Measurements from ENCODE around the gene FGD6.

Gene FGD6

DNA sequence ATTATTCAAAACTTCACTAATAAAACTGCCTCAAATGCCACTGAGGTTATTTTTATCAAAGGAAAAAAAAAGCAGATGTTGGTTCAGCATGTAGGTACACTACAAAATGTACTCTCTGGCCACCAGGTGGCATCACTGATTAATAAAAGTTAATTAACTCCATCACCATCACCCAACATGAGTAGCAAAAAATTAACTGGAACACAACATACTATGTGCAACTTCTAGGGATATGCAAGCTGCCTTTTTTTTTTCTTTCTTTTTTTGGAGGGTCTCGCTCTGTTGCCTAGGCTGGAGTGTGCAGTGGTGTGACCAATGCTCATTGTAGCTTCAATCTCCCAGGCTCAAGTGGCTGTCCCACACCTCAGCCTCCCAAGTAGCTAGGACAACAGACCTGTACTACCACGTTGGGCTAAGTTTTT lies 100.1 kb downstream of the FGD6 start:
- peak; percentile 60 for DNase-seq (ENCODE audit: low read depth)
- no peak overlapping the region for H3K4me3 ChIP-seq (ENCODE audit: low read depth, low read length)
- in situ Hi-C loops (cut with HindIII; ENCODE audit: low sequenced_read_pairs): loop anchor here (5.0 to 25.0 kb wide), 2 partner anchors 215 to 420 kb away; no protein-coding TSS in a partner anchor
- TF ChIP-seq, protein P1, sequence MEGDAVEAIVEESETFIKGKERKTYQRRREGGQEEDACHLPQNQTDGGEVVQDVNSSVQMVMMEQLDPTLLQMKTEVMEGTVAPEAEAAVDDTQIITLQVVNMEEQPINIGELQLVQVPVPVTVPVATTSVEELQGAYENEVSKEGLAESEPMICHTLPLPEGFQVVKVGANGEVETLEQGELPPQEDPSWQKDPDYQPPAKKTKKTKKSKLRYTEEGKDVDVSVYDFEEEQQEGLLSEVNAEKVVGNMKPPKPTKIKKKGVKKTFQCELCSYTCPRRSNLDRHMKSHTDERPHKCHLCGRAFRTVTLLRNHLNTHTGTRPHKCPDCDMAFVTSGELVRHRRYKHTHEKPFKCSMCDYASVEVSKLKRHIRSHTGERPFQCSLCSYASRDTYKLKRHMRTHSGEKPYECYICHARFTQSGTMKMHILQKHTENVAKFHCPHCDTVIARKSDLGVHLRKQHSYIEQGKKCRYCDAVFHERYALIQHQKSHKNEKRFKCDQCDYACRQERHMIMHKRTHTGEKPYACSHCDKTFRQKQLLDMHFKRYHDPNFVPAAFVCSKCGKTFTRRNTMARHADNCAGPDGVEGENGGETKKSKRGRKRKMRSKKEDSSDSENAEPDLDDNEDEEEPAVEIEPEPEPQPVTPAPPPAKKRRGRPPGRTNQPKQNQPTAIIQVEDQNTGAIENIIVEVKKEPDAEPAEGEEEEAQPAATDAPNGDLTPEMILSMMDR (IDR thresholded peaks at IDR 0.05; ENCODE audit: low read depth, low read length, missing control alignments): peak; percentile 42

DNA sequence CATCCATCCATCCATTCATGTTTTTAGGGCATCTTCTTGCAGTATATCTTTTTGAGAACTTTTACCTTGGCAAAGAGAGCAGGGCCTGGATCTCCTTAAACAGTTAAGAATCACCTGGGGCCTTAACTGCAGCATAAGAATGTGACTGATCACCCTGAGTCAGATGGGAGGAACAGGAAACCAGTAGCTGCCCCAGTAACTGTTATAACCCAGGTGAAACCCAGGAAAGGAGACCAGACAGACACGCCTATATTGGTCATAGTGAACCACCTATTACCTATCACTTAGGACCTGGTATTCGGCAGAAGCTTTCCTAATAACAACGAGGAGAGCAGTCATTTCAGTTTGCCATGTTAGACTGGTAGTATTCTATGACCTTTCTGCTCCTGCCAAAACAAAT lies 100.5 kb downstream of the FGD6 start:
- DNase-seq (ENCODE audit: low read depth): no peak
- in situ Hi-C loops (cut with HindIII; ENCODE audit: low sequenced_read_pairs): loop anchor here (5.0 to 25.0 kb wide), 2 partner anchors 216 to 421 kb away; no protein-coding TSS in a partner anchor
- no peak overlapping the region for H3K4me3 ChIP-seq (ENCODE audit: low read depth, low read length)
- TF ChIP-seq, protein P1 (IDR thresholded peaks at IDR 0.05; ENCODE audit: low read depth, low read length, missing control alignments): no peak

DNA sequence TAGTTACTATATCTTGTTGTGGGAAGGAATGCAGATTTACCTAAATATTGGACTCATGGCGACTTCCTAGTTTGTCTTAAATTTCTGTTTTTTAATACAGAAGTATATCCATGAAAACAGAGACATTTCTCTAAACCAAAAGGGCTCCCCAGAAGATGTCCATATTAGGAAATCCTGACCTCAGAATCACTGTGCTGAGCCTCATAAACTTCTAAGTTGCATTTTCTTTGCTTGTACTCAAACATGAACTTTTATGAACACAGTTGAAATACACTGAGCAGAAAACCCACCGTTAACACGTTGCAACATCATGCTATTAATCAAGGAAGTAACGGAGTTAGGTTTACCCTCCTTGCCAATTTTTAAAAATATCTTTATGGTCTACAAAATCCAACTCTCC lies 100.9 kb downstream of the FGD6 start:
- in situ Hi-C loops (cut with HindIII; ENCODE audit: low sequenced_read_pairs): loop anchor here (5.0 to 25.0 kb wide), 2 partner anchors 216 to 421 kb away; no protein-coding TSS in a partner anchor
- no peak for DNase-seq (ENCODE audit: low read depth)
- no peak overlapping the region for H3K4me3 ChIP-seq (ENCODE audit: low read depth, low read length)
- TF ChIP-seq, protein P1 (IDR thresholded peaks at IDR 0.05; ENCODE audit: low read depth, low read length, missing control alignments): no peak

DNA sequence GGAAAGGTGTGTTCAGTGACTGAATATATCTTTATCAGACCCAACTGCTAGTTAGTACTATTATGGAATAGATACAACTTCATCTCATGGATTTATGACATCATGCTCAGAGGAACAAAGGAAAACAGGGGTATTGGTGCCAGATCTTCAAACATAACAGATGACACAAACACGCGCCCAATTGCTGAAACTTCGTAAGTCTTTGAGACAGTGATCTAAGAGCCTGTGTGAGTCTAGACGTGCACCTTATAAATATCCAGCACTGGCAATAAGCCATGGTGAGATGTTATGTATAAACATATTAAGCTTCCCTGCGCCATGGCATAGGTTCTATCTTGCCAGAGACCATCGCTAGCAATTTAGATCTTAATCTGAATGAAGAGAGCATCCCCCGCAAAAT lies 101.6 kb downstream of the FGD6 start:
- TF ChIP-seq, protein P1 (IDR thresholded peaks at IDR 0.05; ENCODE audit: low read depth, low read length, missing control alignments): no peak
- in situ Hi-C loops (cut with HindIII; ENCODE audit: low sequenced_read_pairs): loop anchor here (5.0 to 25.0 kb wide), 2 partner anchors 217 to 422 kb away; no protein-coding TSS in a partner anchor
- no peak for DNase-seq (ENCODE audit: low read depth)
- H3K4me3 ChIP-seq (ENCODE audit: low read depth, low read length): no peak overlapping the region

DNA sequence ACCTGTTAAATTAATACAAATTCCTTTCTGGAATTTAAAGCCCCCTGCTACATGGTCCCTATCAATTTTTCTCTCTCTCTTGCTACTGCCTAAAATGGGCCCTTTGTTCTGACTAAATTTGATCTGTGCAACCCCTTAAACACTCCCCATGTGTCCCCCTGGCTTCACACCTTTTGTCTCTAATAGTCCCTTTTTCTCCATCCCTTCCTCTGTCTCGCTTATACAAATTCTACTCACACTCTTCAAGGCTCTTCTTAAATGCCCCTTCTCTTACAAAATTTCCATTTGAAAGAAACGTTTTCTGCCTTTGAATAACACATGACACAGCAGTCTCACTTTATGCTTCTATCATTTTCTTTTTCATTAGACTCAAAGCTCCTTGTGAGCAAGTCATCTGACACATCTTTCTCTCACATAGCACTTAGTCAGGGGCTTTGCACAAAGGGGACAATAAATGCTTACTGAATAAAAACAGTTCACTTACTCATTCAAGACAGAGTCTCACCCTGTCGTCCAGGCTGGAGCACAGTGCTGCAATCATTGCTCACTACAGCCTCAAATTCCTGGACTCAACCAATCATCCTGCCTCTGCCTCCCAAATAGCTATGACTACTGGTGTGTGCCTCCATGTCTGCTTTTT lies 102.4 kb downstream of the FGD6 start:
- in situ Hi-C loops (cut with HindIII; ENCODE audit: low sequenced_read_pairs): loop anchor here (5.0 to 25.0 kb wide), 2 partner anchors 217 to 422 kb away; no protein-coding TSS in a partner anchor
- TF ChIP-seq, protein P1 (IDR thresholded peaks at IDR 0.05; ENCODE audit: low read depth, low read length, missing control alignments): no peak
- H3K4me3 ChIP-seq (ENCODE audit: low read depth, low read length): no peak overlapping the region
- no peak for DNase-seq (ENCODE audit: low read depth)

DNA sequence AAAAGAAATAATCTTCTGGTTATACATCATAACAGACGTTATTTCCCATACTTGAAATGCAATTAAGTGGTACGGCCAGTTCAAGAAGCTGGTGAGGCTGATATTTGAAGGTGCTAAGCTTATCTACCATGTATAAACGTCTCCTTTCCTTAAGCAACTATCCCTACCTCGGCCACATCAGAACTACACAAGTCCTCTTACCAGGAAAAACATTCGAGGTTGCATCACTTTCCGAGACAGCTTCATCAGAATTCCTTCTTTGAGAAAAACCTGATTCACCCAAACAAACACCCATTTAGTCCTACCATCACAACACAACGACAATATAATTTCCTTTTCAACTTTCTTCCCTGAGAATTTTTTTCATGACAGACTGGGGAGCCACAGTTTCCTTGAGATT lies 109.9 kb downstream of the FGD6 start:
- TF ChIP-seq, protein P1 (IDR thresholded peaks at IDR 0.05; ENCODE audit: low read depth, low read length, missing control alignments): no peak
- DNase-seq (ENCODE audit: low read depth): no peak
- no peak overlapping the region for H3K4me3 ChIP-seq (ENCODE audit: low read depth, low read length)
- in situ Hi-C loops (cut with HindIII; ENCODE audit: low sequenced_read_pairs): loop anchor here (25.0 kb wide), 1 partner anchor 430 kb away; no protein-coding TSS in a partner anchor
